Naive B cell (primary cell): Measurements from ENCODE around the gene PTCD1. TPM values are rescaled to one million over a fixed set of nuclear protein-coding genes. Genes with fewer than 3 reads are reported as not detected.
"Not testable (repeated sequence)": the region's sequence is repeated elsewhere in the genome, so short reads cannot be mapped to it uniquely, and the experiment has no call there.

ENCODE experiments used
- ATAC-seq, 2 donors: fragments of 150-1000 bp; cut with Tn5 transposase; 2 replicates each; pipeline ENCODE4 v1.10.0; 2021; ENCODE audit warnings: low read depth in 2 of 2, mild to moderate bottlenecking in 2 of 2, moderate library complexity in 2 of 2
- DNase-seq: peaks from one replicate; pipeline ENCODE4 v3.0.0; 2022
- H3K27ac Mint-ChIP-seq, 6 donors: one replicate each; pipeline ENCODE4 v1.8.0; 2020 to 2022; ENCODE audit warnings: mild to moderate bottlenecking in 6 of 6, mixed read lengths in 6 of 6, moderate library complexity in 5 of 6, inconsistent platforms in 2 of 6
- H3K27me3 Mint-ChIP-seq, 3 donors: one replicate each; pipeline ENCODE4 v1.8.0; 2021 to 2022; ENCODE audit warnings: mixed read lengths in 3 of 3, mild to moderate bottlenecking in 1 of 3
- H3K36me3 Mint-ChIP-seq, 2 donors: one replicate each; pipeline ENCODE4 v1.8.0; 2020 to 2022; ENCODE audit warnings: mixed read lengths in 2 of 2, inconsistent platforms in 1 of 2, mild to moderate bottlenecking in 1 of 2
- H3K4me1 Mint-ChIP-seq, 3 donors: one replicate each; pipeline ENCODE4 v1.8.0; 2020 to 2022; ENCODE audit warnings: mixed read lengths in 3 of 3, inconsistent platforms in 1 of 3, mild to moderate bottlenecking in 1 of 3, moderate library complexity in 1 of 3
- H3K4me3 Mint-ChIP-seq, 8 donors: one replicate each; pipeline ENCODE4 v1.8.0; 2020 to 2022; ENCODE audit warnings: mild to moderate bottlenecking in 8 of 8, mixed read lengths in 8 of 8, moderate library complexity in 8 of 8, inconsistent platforms in 2 of 8
- H3K9me3 Mint-ChIP-seq, 7 donors: one replicate each; pipeline ENCODE4 v1.8.0; 2020 to 2022; ENCODE audit warnings: mixed read lengths in 7 of 7, mild to moderate bottlenecking in 5 of 7, inconsistent platforms in 2 of 7, moderate library complexity in 1 of 7
- polyA plus RNA-seq, 6 donors: library from polyadenylated mRNA; unstranded; fragments of 300-500 nt; fragmentation: Illumina TruSeq; gene quantifications; one replicate each; pipeline ENCODE4 v1.2.3, GENCODE V29; 2021; ENCODE audit warnings: low read depth in 6 of 6

The PTCD1 gene
- polyA plus RNA-seq, 6 donors from 2014 or later, result 2.3 to 6.3 (median 3.5) TPM

GRCh38 chr7:99437946-99438572, 539 bp downstream of the PTCD1 start:
- ATAC-seq (peak in 1 of 2 donors; percentile 17), DNase-seq (no peak)
- Mint-ChIP-seq H3K4me3 (peak overlapping the region; percentile 95 to 100 (median 98)), H3K27ac (peak overlapping the region; percentile 20 to 97 (median 90)), H3K27me3 (no peaks in the 10 kb centered on the region), H3K4me1 (peaks cover 29 to 49% (median 39%) of the 10 kb centered on the region in 3 donors), H3K36me3 (no peaks in the 10 kb centered on the region), H3K9me3 (no peaks in the 10 kb centered on the region)

GRCh38 chr7:99433158-99433557, 5.4 kb downstream of the PTCD1 start:
- H3K27ac Mint-ChIP-seq, result no peak overlapping the region
- no peaks in the 10 kb centered on the region for H3K36me3 Mint-ChIP-seq

GRCh38 chr7:99431756-99432540, 6.7 kb downstream of the PTCD1 start:
- not testable (repeated sequence) for H3K36me3 Mint-ChIP-seq, H3K9me3 Mint-ChIP-seq, H3K4me3 Mint-ChIP-seq, DNase-seq, H3K27me3 Mint-ChIP-seq, H3K4me1 Mint-ChIP-seq, ATAC-seq
- peak overlapping the region in 1 of 6 donors; percentile 44 for H3K27ac Mint-ChIP-seq

More at GRCh38 chr7:99433158-99433557, 5.4 kb downstream of the PTCD1 start:
- H3K9me3 Mint-ChIP-seq, result no peaks in the 10 kb centered on the region
- H3K4me3 Mint-ChIP-seq, result no peak overlapping the region
- no peaks in the 10 kb centered on the region for H3K27me3 Mint-ChIP-seq
- H3K4me1 Mint-ChIP-seq, result peaks cover 0 to 14% (median 12%) of the 10 kb centered on the region in 3 donors
- ATAC-seq (no peak), DNase-seq (no peak)

- no peaks in the 10 kb centered on the region for H3K9me3 Mint-ChIP-seq
- ATAC-seq (no peak), DNase-seq (no peak)
- H3K27me3 Mint-ChIP-seq, result no peaks in the 10 kb centered on the region
- no peak overlapping the region for H3K27ac Mint-ChIP-seq
- no peak overlapping the region for H3K4me3 Mint-ChIP-seq
- peaks cover 0 to 5% (median 0%) of the 10 kb centered on the region in 3 donors for H3K4me1 Mint-ChIP-seq
- no peaks in the 10 kb centered on the region for H3K36me3 Mint-ChIP-seq
These were observed 8.8 kb downstream of the PTCD1 start for GRCh38 chr7:99429756-99430155.

DNA sequence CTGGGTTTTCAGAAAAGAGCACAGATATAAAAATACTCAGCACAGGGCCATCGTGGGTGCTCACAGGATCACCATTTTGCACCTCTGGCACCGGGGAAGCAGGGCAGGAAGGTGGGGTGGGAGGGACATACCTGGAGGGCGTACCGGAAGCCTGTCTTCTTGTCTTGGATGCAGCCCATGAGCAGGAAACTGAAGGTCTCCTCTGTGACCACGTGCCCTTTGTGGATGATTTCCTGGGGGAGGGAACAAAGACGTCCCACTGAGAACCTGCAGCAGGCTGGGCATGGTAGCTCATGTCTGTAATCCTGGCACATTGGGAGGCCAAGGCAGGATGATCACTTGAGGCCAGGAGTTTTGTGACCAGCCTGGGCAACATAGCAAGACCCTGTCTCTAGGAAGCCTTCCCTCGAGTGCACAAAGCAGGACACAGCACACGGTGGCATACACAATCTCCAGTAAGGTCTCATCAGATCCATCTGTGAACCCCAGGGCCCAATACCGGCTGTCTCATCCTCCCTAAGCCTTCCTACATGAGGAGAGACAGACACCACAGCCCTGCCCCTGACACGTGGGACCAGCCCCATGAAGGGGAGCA, 9.5 kb downstream of the PTCD1 start:
- no peak for DNase-seq
- Mint-ChIP-seq H3K27ac (no peak overlapping the region), H3K27me3 (no peaks in the 10 kb centered on the region), H3K36me3 (no peaks in the 10 kb centered on the region), H3K9me3 (no peaks in the 10 kb centered on the region), H3K4me3 (no peak overlapping the region), H3K4me1 (peaks cover 0 to 5% (median 0%) of the 10 kb centered on the region in 3 donors)
- no peak for ATAC-seq

- H3K27me3 Mint-ChIP-seq, result no peaks in the 10 kb centered on the region
- no peaks in the 10 kb centered on the region for H3K9me3 Mint-ChIP-seq
- no peak overlapping the region for H3K4me3 Mint-ChIP-seq
- no peaks in the 10 kb centered on the region for H3K4me1 Mint-ChIP-seq
- no peaks in the 10 kb centered on the region for H3K36me3 Mint-ChIP-seq
- peak overlapping the region in 1 of 6 donors; percentile 24 for H3K27ac Mint-ChIP-seq
- no peak for ATAC-seq
- DNase-seq, result no peak
These were observed 13.5 kb downstream of the PTCD1 start for GRCh38 chr7:99424932-99425730.

DNA sequence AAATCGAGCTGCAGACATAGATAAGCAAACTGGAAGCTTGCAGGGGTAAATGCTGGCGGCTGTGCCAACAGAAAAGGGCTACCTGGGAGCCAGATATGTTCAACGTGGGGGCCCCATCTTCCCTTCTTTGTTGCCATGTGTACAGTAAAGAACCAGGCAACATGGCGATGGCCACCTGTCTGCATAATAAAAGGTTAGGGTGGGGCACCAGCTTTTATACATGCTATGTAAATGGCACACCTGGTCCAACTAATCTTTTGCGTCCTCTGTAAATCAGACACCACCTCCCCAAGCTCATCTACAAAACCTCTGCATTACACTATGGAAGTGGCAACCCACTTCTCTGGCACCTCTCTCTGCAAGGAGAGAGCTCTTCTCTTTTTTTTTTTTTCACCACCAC, 16.0 kb downstream of the PTCD1 start:
- DNase-seq (no peak), ATAC-seq (no peak)
- Mint-ChIP-seq H3K27me3 (no peaks in the 10 kb centered on the region), H3K27ac (peak overlapping the region in 1 of 6 donors; percentile 59), H3K4me1 (no peaks in the 10 kb centered on the region), H3K36me3 (no peaks in the 10 kb centered on the region), H3K4me3 (no peak overlapping the region), H3K9me3 (no peaks in the 10 kb centered on the region)

DNA sequence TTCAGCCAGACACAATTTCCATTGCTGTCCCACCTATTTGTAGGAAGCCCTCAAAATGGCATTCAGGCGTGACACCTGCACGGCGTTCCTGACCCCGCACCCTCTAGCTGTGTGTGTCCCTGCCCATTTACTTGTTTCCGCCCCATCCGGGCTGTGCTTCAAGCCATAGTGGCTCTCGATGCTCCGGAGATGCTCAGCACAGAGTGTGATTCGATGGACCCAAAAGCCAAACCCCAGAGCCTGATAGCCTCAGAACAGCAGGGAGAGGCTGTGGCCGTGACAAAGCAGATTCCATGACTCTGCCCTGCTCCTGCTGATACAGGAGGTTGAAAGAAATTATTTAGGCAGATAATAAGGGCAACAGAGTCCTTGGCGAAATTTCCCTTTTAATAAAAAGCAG, 16.4 kb downstream of the PTCD1 start:
- H3K9me3 Mint-ChIP-seq, result no peaks in the 10 kb centered on the region
- no peak overlapping the region for H3K4me3 Mint-ChIP-seq
- ATAC-seq (no peak), DNase-seq (no peak)
- no peaks in the 10 kb centered on the region for H3K36me3 Mint-ChIP-seq
- no peaks in the 10 kb centered on the region for H3K27me3 Mint-ChIP-seq
- no peaks in the 10 kb centered on the region for H3K4me1 Mint-ChIP-seq
- H3K27ac Mint-ChIP-seq, result peak overlapping the region in 2 of 6 donors; percentile 25 to 59

DNA sequence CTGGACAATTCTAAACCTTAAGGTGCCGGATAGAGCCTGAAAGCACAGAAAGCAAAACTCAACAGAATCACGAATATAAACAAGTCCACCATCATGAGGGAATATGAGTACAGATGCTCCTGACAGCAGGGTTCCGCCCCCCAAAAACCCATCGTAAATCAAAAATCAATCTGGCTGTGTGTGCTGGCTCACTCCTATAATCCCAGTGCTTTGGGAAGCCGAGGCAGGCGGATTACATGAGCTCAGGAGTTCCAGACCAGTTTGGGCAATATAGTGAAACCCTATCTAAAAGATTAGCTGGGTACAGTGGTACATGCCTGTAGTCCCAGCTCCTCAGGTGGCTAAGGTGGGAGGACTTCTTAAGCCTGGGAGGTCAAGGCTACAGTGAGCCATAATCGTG, 17.6 kb downstream of the PTCD1 start:
- Mint-ChIP-seq H3K36me3 (peaks cover 2 to 4% of the 10 kb centered on the region in 2 donors), H3K27ac (no peak overlapping the region), H3K4me1 (no peaks in the 10 kb centered on the region), H3K9me3 (no peaks in the 10 kb centered on the region), H3K4me3 (no peak overlapping the region), H3K27me3 (no peaks in the 10 kb centered on the region)
- ATAC-seq (no peak), DNase-seq (no peak)

GRCh38 chr7:99420213-99420612, 18.4 kb downstream of the PTCD1 start:
- peaks cover 4 to 9% of the 10 kb centered on the region in 2 donors for H3K36me3 Mint-ChIP-seq
- peaks cover 0 to 1% (median 0%) of the 10 kb centered on the region in 3 donors for H3K4me1 Mint-ChIP-seq
- H3K27me3 Mint-ChIP-seq, result no peaks in the 10 kb centered on the region
- DNase-seq (no peak), ATAC-seq (no peak)
- H3K4me3 Mint-ChIP-seq, result peak overlapping the region in 1 of 8 donors; percentile 3
- H3K9me3 Mint-ChIP-seq, result no peaks in the 10 kb centered on the region
- peak overlapping the region in 2 of 6 donors; percentile 57 to 87 for H3K27ac Mint-ChIP-seq

DNA sequence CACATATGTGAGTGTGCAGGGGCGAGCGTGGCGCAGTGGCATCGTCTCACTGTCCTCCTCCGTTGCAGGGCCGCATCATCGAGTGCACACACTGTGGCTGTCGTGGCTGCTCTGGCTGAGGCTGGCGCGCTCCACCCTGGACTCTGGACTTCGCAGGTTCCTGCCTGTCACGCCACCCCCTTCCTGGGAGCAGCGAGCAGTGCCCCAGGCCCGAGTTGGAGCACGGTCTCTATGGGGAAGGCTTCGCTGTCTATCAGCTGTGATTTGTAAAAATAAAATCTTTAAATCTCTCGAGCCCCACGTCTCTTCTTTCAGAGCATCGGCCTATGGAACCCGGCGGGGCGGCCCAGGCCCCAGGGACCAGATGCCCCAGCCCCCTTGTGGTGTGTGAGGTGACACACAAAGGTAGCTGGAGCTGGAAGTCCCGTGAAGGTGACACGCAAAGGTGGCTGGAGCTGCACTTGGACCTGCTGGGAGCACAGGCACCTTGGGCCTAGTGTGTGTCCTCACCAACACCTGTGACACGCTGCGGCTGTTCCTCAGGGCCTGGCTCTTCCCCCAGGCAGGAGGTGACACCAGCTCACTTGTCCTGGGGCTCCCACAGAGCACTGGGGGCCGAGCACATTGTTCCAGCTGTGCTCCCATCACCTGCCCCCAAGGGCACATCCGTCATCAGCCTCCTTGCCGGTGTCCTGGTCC, 19.1 kb downstream of the PTCD1 start:
- peak overlapping the region in 2 of 6 donors; percentile 75 to 88 for H3K27ac Mint-ChIP-seq
- peaks cover 4 to 17% of the 10 kb centered on the region in 2 donors for H3K36me3 Mint-ChIP-seq
- H3K4me1 Mint-ChIP-seq, result peaks cover 0 to 6% (median 0%) of the 10 kb centered on the region in 3 donors

GRCh38 chr7:99418260-99418659, 20.3 kb downstream of the PTCD1 start:
- Mint-ChIP-seq H3K36me3 (peaks cover 4 to 17% of the 10 kb centered on the region in 2 donors), H3K27ac (peak overlapping the region in 2 of 6 donors; percentile 6 to 77)
- DNase-seq, result no peak

More for the DNA sequence above, 19.1 kb downstream of the PTCD1 start:
- DNase-seq (no peak), ATAC-seq (no peak)
- H3K27me3 Mint-ChIP-seq, result no peaks in the 10 kb centered on the region
- no peaks in the 10 kb centered on the region for H3K9me3 Mint-ChIP-seq
- H3K4me3 Mint-ChIP-seq, result no peak overlapping the region

More at GRCh38 chr7:99418260-99418659, 20.3 kb downstream of the PTCD1 start:
- H3K27me3 Mint-ChIP-seq, result no peaks in the 10 kb centered on the region
- H3K9me3 Mint-ChIP-seq, result no peaks in the 10 kb centered on the region
- peaks cover 0 to 6% (median 0%) of the 10 kb centered on the region in 3 donors for H3K4me1 Mint-ChIP-seq
- no peak for ATAC-seq
- H3K4me3 Mint-ChIP-seq, result peak overlapping the region in 1 of 8 donors; percentile 5
